Colonic mucosa (tissue), 4 donors: Measurements from ENCODE around the gene APOL4. TPM values are rescaled to one million over a fixed set of nuclear protein-coding genes. Genes with fewer than 3 reads are reported as not detected.
"Not testable (repeated sequence)": the region's sequence is repeated elsewhere in the genome, so short reads cannot be mapped to it uniquely, and the experiment has no call there.

Experiments
- DNase-seq: peaks from one replicate; pipeline ENCODE4 v3.0.0-alpha.2; 2020
- H3K27ac ChIP-seq: fragments of 200-600 bp; one replicate; pipeline ENCODE4 v1.8.0; 2021
- H3K27me3 ChIP-seq: fragments of 200-600 bp; one replicate; pipeline ENCODE4 v1.8.0; 2021
- H3K36me3 ChIP-seq: fragments of 200-600 bp; one replicate; pipeline ENCODE4 v1.8.0; 2021
- H3K4me1 ChIP-seq: fragments of 200-600 bp; one replicate; pipeline ENCODE4 v1.8.0; 2021; ENCODE audit warnings: mild to moderate bottlenecking
- H3K4me3 ChIP-seq: fragments of 200-600 bp; one replicate; pipeline ENCODE4 v1.8.0; 2021
- H3K9ac ChIP-seq, 2 donors: one replicate each; pipeline ENCODE4 v1.7.0; 2013; ENCODE audit warnings: control low read depth in 2 of 2, low read depth in 2 of 2, low read length in 2 of 2
- H3K9me3 ChIP-seq: fragments of 200-600 bp; one replicate; pipeline ENCODE4 v1.8.0; 2021
- CTCF ChIP-seq: fragments of 200-600 bp; IDR thresholded peaks from one replicate; pipeline ENCODE4 v1.8.0; 2022; ENCODE audit warnings: antibody characterized with exemption, mild to moderate bottlenecking
- intact Hi-C: fragments of 100-400 bp; cut with DNase I; formaldehyde crosslinking; loops from one replicate; pipeline ENCODE4 v1.14.1; 2022
- total RNA-seq, 2 donors: library from RNA; stranded (reverse); fragmentation: NEBNext Ultra II Directional in 1 of 2; extraction: Animal tissue kit (Norgen Biotek cat#: 25700) in 1 of 2; gene quantifications; one replicate each; pipeline ENCODE4 v1.2.1, GENCODE V29; 2021
- donor health status: healthy.
- donor health status: DM: no; HTN: no; CAD: no.
- donor health status: DM: no; HTN: no; CAD: no.

The APOL4 gene
- total RNA-seq, 2 donors from 2014 or later: 1.9 to 2.3 TPM

GRCh38 chr22:36204001-36204631, 2.5 kb upstream of the APOL4 start:
- Histone ChIP-seq H3K9ac (no peak overlapping the region), H3K27me3 (no peaks in the 10 kb centered on the region), H3K36me3 (no peaks in the 10 kb centered on the region), H3K9me3 (no peaks in the 10 kb centered on the region), H3K4me3 (no peak overlapping the region), H3K4me1 (no peaks in the 10 kb centered on the region), H3K27ac (no peak overlapping the region)
- no peak for TF ChIP-seq CTCF
- no peak for DNase-seq
- intact Hi-C loops: no loop called here

DNA sequence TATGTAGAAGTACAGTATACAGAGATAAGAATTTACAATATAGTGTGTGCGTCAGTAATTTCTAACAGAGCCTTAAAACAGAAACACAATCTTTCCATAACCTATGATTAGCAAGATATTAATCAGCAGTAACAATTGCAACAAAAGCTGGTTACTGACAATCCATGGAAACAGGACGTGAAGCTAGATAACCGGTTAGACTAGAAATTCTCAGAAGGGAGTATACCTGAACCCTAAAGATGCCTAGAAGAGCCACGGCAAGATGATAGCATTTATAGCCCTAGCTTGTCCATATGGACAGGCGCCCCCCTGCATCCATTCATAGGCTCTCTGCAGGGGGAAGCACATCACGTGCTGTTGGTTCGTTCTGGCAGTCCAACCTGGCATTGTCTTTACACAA, 1.8 kb upstream of the APOL4 start:
- H3K4me3 ChIP-seq, intact Hi-C loops, H3K27me3 ChIP-seq, H3K4me1 ChIP-seq, DNase-seq, H3K9me3 ChIP-seq, H3K9ac ChIP-seq, H3K27ac ChIP-seq, H3K36me3 ChIP-seq: not testable (repeated sequence)

DNA sequence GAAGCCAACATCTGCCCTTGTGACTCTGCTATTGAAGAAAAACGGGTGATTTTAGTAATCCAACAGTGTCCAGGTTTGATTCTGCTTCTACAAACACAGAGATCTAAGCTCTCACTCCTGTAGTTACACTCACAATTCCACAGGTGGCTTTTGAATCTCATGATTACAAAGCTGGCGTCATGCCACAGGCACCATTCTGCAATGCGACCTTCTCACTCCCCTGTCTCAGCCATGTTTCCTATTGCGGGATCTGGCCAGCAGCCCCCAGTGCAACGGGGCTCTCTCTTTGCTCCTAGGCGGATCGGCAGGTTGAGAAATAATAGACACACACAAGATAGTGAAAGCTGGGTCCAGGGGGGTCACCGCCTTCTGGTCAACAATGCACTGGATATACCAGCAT, 1.3 kb upstream of the APOL4 start:
- not testable (repeated sequence) for H3K4me1 ChIP-seq

DNA sequence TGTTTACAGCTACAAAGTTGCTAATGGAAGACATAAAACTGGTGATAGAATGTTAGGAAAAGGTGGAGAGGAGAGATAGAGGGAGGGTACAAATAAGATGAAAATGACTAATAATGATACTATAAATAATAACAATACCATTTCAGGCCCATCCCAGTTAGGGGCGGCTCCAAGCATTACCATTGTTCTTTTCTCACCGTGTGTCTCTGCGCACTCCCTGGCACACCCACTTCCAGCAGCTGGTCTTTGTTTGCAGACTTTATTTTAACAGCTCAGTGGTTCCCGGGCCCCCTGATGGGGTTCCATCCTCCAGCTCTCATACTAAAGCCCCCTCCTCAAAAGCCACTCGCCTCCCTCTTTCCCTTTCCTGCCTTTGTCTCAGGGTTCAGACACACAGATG, 584 bp downstream of the APOL4 start:
- H3K27me3 ChIP-seq, H3K4me1 ChIP-seq, DNase-seq, H3K36me3 ChIP-seq, intact Hi-C loops, H3K27ac ChIP-seq, H3K9me3 ChIP-seq, H3K9ac ChIP-seq, H3K4me3 ChIP-seq: not testable (repeated sequence)

More for the DNA sequence above, 1.3 kb upstream of the APOL4 start:
- H3K36me3 ChIP-seq, H3K27ac ChIP-seq, DNase-seq, intact Hi-C loops, H3K9me3 ChIP-seq, H3K9ac ChIP-seq, H3K27me3 ChIP-seq, H3K4me3 ChIP-seq: not testable (repeated sequence)

GRCh38 chr22:36199001-36199551, 2.5 kb downstream of the APOL4 start:
- H3K27ac ChIP-seq: no peak overlapping the region
- no peak for TF ChIP-seq CTCF
- H3K4me1 ChIP-seq: no peaks in the 10 kb centered on the region
- no peak for DNase-seq
- no peaks in the 10 kb centered on the region for H3K9me3 ChIP-seq
- no peak overlapping the region for H3K9ac ChIP-seq
- no peaks in the 10 kb centered on the region for H3K36me3 ChIP-seq
- no peaks in the 10 kb centered on the region for H3K27me3 ChIP-seq
- H3K4me3 ChIP-seq: no peak overlapping the region
- intact Hi-C loops: loop anchor here (10.0 kb wide), 1 partner anchor 286 kb away; the partner anchor contains the start of gene TXN2

DNA sequence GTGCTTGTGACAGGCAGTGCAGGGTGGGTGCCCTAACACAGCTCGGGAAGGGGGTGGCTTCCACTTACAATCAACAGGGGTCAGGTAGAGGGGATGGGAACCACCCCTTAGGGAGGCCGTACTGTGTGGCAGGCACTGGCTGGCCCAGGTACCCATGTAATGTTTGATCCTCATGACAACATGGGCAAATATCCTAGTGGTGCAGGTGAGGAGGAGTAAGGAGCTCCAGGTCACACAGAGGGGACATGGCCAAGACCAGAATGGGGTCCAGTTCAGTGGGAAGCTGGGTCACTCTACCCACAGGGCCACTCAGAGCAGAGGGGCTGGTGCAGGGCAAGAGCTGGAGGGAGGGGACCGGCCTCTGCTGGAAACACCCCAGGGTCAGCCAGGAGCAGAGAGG, 3.1 kb downstream of the APOL4 start:
- DNase-seq: no peak
- no peak overlapping the region for H3K4me3 ChIP-seq
- no peaks in the 10 kb centered on the region for H3K9me3 ChIP-seq
- no peak overlapping the region for H3K27ac ChIP-seq
- H3K4me1 ChIP-seq: no peaks in the 10 kb centered on the region
- no peaks in the 10 kb centered on the region for H3K27me3 ChIP-seq
- H3K9ac ChIP-seq: no peak overlapping the region
- TF ChIP-seq CTCF: no peak
- intact Hi-C loops: loop anchor here (10.0 kb wide), 1 partner anchor 286 kb away; the partner anchor contains the start of gene TXN2
- H3K36me3 ChIP-seq: no peaks in the 10 kb centered on the region

DNA sequence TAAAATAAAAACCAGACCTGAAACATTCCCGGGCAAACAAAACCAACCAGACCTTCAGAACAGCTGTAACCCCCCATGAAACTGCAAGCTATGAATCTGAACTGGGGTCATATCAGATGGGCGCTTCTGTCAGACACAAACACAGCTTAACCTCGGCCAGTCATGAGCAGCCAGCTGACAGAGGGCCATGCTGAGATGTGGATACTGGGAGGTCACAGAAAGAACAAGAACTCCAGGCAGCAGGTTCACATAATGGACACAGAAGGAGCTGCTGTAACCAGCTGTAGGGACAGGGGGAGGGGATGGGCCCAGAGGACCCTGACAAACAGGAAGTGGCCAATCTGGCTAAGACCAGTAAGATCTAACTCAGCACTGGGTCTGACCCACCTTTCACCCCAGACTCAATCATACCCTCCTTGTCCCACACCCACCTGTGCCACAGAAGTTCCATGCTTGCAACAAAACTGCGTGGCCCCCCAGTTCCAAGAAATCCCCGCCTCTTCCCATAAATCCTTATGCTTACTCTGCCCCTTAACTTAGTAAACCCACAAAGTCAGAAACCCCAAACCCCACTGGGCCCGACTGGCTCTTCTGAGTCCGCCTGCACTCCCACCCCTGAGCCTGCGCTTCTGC, 4.0 kb downstream of the APOL4 start:
- H3K27me3 ChIP-seq: no peaks in the 10 kb centered on the region
- H3K9ac ChIP-seq: peak overlapping the region in 1 of 2 donors; percentile 12
- no peaks in the 10 kb centered on the region for H3K9me3 ChIP-seq
- H3K4me3 ChIP-seq: no peak overlapping the region
- no peaks in the 10 kb centered on the region for H3K36me3 ChIP-seq
- H3K27ac ChIP-seq: no peak overlapping the region
- H3K4me1 ChIP-seq: no peaks in the 10 kb centered on the region
- no peak for TF ChIP-seq CTCF
- intact Hi-C loops: loop anchor here (10.0 kb wide), 1 partner anchor 287 kb away; the partner anchor contains the start of gene TXN2
- DNase-seq: no peak
